ENCODE results near the gene SIPA1L3. TPM values are rescaled to one million over a fixed set of nuclear protein-coding genes. Genes with fewer than 3 reads are reported as not detected.

SIPA1L3 gene
- total and polyA plus RNA-seq, 2 donors from 2014 or later, result 5.8 to 61.7 TPM

- no peaks in the 10 kb centered on the region for H3K9me3 ChIP-seq (ENCODE audit: control insufficient read depth in 2 of 3, insufficient read depth in 1 of 3, low read length in 3 of 3)
- no peak for FAIRE-seq
- DNase-seq, result peak in 3 of 5 donors; percentile 42 to 83 (median 56)
- TF ChIP-seq, protein P1, sequence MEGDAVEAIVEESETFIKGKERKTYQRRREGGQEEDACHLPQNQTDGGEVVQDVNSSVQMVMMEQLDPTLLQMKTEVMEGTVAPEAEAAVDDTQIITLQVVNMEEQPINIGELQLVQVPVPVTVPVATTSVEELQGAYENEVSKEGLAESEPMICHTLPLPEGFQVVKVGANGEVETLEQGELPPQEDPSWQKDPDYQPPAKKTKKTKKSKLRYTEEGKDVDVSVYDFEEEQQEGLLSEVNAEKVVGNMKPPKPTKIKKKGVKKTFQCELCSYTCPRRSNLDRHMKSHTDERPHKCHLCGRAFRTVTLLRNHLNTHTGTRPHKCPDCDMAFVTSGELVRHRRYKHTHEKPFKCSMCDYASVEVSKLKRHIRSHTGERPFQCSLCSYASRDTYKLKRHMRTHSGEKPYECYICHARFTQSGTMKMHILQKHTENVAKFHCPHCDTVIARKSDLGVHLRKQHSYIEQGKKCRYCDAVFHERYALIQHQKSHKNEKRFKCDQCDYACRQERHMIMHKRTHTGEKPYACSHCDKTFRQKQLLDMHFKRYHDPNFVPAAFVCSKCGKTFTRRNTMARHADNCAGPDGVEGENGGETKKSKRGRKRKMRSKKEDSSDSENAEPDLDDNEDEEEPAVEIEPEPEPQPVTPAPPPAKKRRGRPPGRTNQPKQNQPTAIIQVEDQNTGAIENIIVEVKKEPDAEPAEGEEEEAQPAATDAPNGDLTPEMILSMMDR (IDR thresholded peaks at IDR 0.05; ENCODE audit: borderline replicate concordance, extremely low read depth, insufficient read depth), result no peak
- no peak overlapping the region for H3K27ac ChIP-seq (ENCODE audit: low read depth in 2 of 2, low read length in 2 of 2)
- H3K4me1 ChIP-seq (ENCODE audit: control insufficient read depth in 2 of 3, insufficient read depth in 2 of 3, low read depth in 1 of 3, low read length in 3 of 3), result no peaks in the 10 kb centered on the region
- H3K4me3 ChIP-seq (ENCODE audit: low read length in 3 of 3), result no peak overlapping the region
- H3K27me3 ChIP-seq (ENCODE audit: control insufficient read depth, insufficient read depth, low read length), result no peaks in the 10 kb centered on the region
- no peaks in the 10 kb centered on the region for H3K36me3 ChIP-seq (ENCODE audit: control insufficient read depth in 2 of 3, insufficient read depth in 3 of 3, low read length in 3 of 3)
- H3K9ac ChIP-seq (ENCODE audit: low read length in 3 of 3), result no peak overlapping the region
- intact Hi-C loops (cut with DNase I), result no loop called here
These were observed 310.0 kb downstream of the SIPA1L3 start for GRCh38 chr19:38216785-38217641.

DNA sequence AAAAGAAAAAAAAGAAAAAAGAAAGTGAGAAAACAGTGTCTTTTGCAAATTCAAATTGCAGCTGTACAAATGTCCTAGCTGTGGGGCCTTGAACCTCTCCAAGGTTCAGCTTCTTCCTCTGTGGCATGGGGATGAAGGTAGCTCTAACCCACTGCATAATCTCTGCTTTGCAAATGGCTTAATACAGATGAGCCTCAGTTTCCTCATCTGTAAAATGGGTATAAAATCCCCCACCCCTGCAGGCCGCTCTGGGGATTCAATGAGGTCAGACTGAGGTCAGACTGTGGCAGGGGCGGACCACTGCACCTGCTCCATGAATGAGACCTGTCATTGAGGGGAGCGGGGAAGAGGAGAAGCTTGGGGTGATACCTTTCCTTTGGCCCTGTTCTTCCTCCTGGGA lies 311.2 kb downstream of the SIPA1L3 start:
- no peak for FAIRE-seq
- TF ChIP-seq, protein P1 (IDR thresholded peaks at IDR 0.05; ENCODE audit: borderline replicate concordance, extremely low read depth, insufficient read depth), result no peak
- intact Hi-C loops (cut with DNase I), result no loop called here
- H3K4me3 ChIP-seq (ENCODE audit: low read length in 3 of 3), result no peak overlapping the region
- no peaks in the 10 kb centered on the region for H3K4me1 ChIP-seq (ENCODE audit: control insufficient read depth in 2 of 3, insufficient read depth in 2 of 3, low read depth in 1 of 3, low read length in 3 of 3)
- H3K27ac ChIP-seq (ENCODE audit: low read depth in 2 of 2, low read length in 2 of 2), result no peak overlapping the region
- no peaks in the 10 kb centered on the region for H3K36me3 ChIP-seq (ENCODE audit: control insufficient read depth in 2 of 3, insufficient read depth in 3 of 3, low read length in 3 of 3)
- no peak for DNase-seq
- no peaks in the 10 kb centered on the region for H3K27me3 ChIP-seq (ENCODE audit: control insufficient read depth, insufficient read depth, low read length)
- no peak overlapping the region for H3K9ac ChIP-seq (ENCODE audit: low read length in 3 of 3)
- H3K9me3 ChIP-seq (ENCODE audit: control insufficient read depth in 2 of 3, insufficient read depth in 1 of 3, low read length in 3 of 3), result no peaks in the 10 kb centered on the region

- H3K9ac ChIP-seq (ENCODE audit: low read length in 3 of 3), result no peak overlapping the region
- H3K36me3 ChIP-seq (ENCODE audit: control insufficient read depth in 2 of 3, insufficient read depth in 3 of 3, low read length in 3 of 3), result no peaks in the 10 kb centered on the region
- intact Hi-C loops (cut with DNase I), result no loop called here
- DNase-seq, result no peak
- peaks cover 0 to under 1% (median 0%) of the 10 kb centered on the region in 3 donors for H3K4me1 ChIP-seq (ENCODE audit: control insufficient read depth in 2 of 3, insufficient read depth in 2 of 3, low read depth in 1 of 3, low read length in 3 of 3)
- no peaks in the 10 kb centered on the region for H3K27me3 ChIP-seq (ENCODE audit: control insufficient read depth, insufficient read depth, low read length)
- no peak overlapping the region for H3K27ac ChIP-seq (ENCODE audit: low read depth in 2 of 2, low read length in 2 of 2)
- no peak overlapping the region for H3K4me3 ChIP-seq (ENCODE audit: low read length in 3 of 3)
- TF ChIP-seq, protein P1 (IDR thresholded peaks at IDR 0.05; ENCODE audit: borderline replicate concordance, extremely low read depth, insufficient read depth), result no peak
- H3K9me3 ChIP-seq (ENCODE audit: control insufficient read depth in 2 of 3, insufficient read depth in 1 of 3, low read length in 3 of 3), result no peaks in the 10 kb centered on the region
- no peak for FAIRE-seq
These were observed 312.2 kb downstream of the SIPA1L3 start for GRCh38 chr19:38219221-38219620.
